A204.1 (cell line): ENCODE measurements around the gene GNAI2.
A peak's percentile ranks its signal among the peaks of the same experiment; 100 is the strongest.
"Not testable (repeated sequence)": the region's sequence is repeated elsewhere in the genome, so short reads cannot be mapped to it uniquely, and the experiment has no call there.

Experiments used
- FAIRE-seq: peaks from 2 replicates; lab custom pipeline; 2012; peaks lifted over from hg19 to GRCh38; lab: Jason Lieb, UNC

GNAI2 gene

DNA sequence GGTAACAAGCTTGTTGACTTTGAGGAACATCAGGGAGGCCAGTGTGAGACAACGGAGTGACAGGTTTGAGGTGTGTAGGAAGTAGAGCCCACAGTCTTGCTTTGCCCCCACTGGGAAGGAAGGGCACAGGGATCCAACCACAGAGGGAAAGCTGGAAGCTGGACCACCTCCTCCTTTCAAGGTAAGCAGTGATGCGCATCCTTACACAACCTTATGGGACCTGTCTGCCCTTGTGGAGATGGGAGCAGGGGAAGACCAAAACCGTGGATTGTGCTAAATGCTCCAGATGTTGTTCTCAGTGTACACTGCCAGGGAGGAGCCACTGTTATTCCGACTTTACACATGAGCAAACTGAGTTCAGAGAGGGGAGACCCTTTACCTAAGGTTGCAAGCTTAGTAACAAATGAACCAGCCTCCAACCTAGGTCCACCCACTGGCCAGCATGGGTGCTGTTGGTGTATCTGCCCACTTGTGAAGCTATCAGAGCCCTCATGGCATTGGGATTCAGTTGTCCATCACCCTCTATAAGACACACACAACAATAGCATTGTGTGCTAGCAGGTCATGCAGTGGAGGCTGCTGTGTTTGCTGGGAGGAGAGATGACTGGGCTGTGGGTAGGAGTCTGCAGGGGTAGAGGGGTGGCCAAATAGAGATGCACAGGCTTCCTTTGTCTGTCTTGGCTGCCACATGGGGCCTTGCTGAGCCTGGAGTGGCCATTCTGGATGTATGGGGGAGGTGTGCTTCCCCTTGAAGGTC, 42.3 kb downstream of the GNAI2 start:
- no peak for FAIRE-seq

DNA sequence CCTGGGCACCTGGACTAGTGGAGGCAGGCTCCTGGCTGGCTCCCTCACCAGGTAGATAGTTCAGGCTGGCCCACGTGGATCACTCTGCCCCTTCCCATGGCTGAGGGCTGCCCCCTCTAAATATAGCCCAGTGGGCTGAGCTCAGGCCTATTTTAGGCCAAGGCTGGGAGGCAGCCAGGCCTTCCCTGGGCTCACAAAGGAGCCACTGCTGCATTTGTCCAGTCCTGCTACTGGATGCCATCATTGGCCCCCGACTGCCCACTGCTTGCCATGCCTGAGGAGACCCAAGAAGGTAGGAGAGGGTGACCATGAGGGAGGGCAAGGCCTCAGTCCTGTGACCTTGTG, 42.8 kb downstream of the GNAI2 start, which contains the start of gene LSMEM2:
Gene LSMEM2, plus strand, starts transcription at position 208 of the 345 bp plus-strand sequence. Its CDS starts 27 bp downstream, at position 235.
- no peak for FAIRE-seq

DNA sequence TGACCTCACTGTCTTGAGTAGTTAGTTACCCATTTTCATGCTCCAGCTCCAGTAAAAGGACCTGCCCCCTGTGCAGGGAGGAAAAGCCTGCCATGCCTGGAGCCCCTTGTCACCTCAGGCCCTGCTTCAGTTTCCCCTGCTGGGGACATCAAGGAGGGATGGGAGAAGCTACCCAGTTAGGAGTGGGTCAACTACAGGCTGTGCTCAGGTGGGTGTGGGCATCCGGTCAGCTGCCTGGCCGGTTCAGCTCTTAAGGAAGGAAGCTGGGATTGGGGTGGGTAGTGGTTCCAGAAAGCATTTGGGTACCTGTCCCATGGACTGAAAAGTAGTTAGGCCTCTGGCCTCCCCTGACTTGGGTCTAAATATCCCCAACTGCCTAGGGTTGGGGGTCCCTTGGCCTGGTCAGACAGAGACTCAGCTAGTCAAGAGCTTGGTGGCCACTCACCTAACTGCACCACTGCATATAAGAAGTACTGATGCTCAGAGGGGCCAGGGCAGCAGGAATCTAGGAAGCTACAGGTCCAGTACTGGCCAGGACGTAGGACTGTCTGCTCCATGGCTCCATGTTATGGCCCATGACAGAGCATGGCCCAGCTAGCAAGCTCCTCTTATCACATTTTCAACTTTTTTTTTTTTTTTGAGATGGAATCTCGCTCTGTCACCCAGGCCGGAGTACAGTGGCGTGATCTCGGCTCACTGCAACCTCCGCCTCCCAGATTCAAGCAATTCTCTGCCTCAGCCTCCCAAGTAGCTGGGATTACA, 43.4 kb downstream of the GNAI2 start:
- no peak for FAIRE-seq

DNA sequence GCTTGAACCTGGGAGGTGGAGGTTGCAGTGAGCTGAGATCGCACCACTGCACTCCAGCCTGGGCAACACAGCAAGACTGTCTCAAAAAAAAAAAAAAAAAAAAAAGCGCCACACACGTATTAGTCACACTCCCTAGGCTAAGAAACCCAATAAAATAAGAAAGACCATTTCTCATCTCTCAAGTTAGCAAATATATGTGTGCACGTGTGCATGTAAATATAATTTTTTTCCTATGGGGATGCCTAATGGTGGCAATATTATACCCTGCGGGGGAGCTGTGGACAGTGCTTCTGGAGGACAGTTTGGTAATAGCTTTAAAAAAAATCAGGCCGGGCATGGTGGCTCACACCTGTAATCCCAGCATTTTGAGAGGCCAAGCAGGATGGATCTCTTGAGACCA, 48.1 kb downstream of the GNAI2 start:
- not testable (repeated sequence) for FAIRE-seq

DNA sequence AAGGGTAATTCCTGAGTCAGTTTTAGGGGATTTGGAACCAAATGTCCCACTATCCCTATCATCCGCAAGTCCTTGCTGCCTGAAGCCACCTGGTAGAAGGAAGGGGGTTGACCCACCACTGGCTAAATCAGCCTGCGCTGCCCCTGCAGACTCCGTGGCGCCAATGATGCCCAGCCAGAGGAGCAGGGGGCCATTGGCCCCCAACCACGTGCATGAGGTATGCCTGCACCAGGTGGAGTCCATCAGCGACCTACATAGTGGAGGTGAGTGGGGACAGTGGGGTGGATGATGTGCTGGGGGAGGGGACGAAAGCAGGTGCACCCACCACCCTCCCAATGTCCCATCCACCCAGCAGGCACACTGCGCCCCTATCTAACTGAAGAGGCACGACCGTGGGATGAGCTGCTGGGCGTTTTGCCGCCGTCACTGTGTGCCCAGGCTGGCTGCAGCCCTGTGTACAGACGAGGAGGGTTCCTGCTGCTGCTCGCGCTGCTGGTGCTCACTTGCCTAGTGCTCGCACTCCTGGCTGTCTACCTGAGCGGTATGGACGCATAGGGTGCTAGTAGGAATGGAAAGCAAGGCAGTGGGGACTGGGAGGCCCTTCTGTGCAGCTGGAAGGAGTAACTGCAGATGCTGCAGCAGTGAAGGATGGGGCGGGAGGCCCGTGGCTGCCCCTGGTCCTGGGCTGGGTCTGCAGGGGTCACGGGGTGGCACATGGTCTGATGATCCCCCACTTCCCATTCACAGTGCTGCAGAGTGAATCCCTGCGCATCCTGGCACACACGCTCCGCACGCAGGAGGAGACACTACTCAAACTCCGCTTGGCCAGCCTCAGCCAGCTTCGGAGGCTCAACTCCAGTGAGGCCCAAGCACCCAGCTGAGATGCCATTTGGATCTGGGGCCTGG, 50.6 kb downstream of the GNAI2 start:
- no peak for FAIRE-seq

DNA sequence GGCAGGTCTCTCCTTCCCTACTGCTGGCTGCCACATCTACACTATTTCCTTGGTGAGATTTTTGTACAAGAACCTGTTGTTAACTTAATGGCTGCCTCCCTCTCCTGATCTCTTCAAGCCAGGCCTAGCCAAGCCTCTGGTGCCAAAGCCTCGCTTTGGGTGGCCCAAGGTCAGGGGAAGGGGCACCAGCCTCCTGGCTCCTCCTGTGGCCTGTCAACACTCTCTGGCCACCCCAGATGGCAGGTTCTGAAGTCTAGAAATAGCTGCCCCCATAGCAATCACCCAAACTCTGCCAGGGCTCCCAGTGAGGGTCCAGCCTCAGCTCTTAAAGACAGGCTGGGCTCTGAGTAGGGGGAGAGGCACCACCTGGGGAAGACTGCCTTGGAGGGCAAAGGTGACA, 51.3 kb downstream of the GNAI2 start:
- no peak for FAIRE-seq

DNA sequence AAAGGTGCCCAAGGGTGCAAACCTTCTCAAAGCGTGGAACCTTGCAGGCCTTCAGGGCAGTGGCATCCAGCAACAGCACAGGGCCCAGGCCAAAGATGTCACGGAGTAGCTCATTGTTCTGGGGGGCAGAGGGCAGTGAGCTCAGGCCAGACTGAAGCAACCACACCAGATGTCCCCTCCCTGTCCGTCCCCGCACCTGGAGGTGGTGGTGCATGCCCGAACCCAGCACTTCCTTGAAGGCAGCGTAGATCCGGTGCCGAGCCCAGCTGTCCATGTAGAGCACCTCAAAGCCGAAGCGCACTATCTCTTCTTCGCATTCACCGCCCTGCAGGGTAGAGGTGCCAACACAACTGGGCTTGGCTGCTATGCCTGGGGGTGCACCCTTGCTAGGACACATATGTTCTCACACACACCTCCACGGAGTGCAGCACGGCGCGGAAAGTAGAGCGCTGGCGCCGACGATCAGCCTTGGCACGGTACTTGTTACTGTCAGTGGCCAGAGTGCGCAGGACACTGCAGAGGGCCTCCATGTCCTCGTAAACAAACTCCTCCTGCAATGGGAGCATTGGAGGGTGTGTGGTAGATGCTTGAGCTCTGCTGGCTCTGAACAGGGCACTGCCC, 52.5 kb downstream of the GNAI2 start:
- no peak for FAIRE-seq

DNA sequence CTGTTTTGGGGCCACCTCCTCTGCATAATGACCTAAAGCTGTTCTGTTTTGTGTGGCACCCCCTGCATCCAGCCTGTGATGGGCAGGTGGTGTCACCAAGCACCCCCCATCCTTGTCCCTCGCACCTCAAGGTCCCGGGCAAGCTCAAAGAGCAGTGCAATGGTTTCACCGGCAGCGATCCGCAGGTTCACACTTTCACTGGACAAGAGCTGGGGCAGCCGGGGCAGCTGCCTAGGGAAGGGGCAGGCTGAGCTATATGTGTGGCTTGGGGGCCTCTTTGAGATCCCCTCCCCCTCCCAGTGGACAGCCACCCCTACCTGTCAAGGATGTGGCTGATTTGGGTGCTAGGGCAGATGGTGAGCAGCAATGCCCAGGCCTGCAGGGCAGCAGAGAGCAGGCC, 53.1 kb downstream of the GNAI2 start:
- no peak for FAIRE-seq

DNA sequence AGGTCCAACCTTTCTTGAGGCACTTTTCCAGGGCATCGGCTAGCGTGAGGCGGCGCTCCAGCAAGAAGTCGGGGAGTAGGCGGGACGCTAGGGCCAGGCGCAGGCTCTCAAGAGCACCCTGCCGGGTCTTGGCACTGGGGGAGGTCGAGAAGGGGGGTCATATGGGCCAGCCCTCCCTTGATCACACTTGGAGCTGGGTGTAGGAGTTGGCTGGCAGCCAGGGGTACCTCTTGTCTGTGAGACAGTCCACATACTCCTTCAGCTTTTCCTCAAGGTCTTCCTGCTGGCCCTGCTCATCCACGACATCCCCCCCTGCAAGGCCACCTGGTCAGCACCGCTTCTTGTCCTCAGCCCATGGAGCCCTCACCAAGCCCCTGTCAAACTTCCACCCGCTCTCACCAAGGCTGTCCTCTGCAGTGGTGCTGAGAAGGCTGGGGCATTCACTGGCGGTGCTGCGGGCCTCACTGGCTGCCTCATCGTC, 54.2 kb downstream of the GNAI2 start:
- no peak for FAIRE-seq

DNA sequence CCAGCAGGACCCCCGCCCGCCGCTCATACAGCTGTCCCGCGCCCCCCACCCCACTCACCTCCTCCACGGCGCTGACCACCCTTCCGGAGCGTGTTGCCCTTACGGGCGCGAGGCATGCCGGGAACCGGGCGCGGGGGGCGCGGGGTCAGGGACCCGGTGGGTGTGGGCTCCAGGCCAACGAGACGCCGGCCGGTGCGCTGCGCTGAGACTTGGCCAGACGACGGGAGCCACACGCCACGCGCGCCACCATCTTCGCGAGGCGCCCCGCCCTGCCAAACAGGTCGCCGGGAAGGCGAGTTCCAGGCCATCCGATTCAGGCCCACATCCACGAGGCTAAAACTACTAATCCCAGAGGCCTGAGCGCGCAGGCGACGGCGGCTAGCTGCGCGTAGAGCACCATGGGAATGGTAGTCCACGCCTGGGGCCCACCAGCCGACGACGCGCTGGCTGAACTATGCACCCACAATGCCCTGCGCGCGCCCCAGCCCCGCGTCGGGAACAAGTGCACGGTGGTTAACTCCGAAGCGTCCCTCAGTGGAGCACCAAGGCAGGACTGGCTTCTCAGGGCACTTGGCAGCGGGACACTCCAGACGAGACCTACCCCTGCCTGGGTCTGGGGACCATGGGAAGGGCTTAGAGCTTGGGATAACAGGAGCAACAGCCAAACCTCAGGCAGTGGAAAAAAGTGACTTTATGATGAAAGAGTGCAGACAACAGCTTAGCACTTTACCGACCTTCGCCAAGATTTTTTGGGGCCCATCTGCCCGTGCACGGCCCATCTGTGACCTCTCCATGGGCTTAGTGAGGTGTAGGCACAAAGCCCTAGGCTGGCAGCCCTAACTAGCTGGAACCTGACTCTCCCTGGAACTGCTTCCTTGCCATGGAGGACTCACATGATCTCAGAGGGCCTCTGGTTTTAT, 56.4 kb downstream of the GNAI2 start, which contains the start of gene IFRD2:
Gene IFRD2, minus strand, starts transcription at position 271 of the 920 bp plus-strand sequence. Its CDS starts 155 bp downstream, at position 116.
- peak; percentile 97 for FAIRE-seq

DNA sequence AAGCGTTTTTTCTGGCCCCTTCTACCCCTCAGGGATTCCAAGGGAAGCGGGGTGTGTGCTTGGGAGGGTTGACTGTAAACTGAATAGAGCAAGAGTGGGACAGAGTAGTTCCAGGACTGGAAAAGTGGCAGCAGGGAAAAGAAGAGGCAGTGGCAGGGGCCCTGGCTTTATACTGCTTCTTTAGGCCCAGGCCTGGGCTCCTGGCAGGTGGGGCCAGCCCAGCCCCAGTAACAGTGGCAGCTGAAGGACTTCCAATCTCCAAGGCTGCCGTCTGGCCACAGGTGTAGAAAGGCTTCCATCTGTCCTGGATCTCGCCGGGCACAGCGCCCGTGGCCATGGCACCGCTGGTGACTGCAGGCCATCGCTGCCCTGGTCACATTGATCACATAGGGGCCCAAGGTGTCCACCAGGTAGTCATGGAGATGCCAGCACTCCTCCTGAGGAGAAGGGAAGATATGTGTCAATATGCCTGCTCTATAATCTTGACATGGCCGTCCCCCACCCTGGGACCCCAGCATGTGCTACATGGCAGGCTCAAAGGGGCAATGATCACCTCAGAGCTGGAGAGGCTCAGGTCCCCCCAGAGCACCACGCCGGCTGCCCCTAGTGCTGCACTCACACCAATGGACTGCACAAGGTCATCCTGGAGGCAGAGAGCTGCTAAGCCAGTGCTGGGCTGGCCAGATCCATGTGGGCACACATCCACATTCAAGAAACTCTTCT, 57.2 kb downstream of the GNAI2 start:
- no peak for FAIRE-seq

DNA sequence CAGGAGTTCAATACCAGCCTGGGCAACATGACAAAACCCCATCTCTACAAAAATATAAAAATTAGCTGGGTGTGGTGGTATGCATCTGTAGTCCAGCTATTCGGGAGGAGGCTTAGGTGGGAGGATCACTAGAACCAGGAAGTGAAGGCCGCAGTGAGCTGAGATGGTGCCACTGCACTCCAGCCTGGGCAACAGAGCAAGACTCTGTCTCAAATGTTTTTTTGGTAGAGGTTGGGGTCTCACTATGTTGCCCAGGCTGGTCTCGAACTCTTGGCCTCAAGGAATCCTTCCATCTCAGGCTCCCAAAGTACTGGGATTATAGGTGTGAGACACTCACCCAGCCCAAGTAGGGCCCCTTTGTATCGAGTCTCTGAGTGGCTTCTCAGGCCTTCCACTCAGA, 58.1 kb downstream of the GNAI2 start:
- FAIRE-seq, result no peak

DNA sequence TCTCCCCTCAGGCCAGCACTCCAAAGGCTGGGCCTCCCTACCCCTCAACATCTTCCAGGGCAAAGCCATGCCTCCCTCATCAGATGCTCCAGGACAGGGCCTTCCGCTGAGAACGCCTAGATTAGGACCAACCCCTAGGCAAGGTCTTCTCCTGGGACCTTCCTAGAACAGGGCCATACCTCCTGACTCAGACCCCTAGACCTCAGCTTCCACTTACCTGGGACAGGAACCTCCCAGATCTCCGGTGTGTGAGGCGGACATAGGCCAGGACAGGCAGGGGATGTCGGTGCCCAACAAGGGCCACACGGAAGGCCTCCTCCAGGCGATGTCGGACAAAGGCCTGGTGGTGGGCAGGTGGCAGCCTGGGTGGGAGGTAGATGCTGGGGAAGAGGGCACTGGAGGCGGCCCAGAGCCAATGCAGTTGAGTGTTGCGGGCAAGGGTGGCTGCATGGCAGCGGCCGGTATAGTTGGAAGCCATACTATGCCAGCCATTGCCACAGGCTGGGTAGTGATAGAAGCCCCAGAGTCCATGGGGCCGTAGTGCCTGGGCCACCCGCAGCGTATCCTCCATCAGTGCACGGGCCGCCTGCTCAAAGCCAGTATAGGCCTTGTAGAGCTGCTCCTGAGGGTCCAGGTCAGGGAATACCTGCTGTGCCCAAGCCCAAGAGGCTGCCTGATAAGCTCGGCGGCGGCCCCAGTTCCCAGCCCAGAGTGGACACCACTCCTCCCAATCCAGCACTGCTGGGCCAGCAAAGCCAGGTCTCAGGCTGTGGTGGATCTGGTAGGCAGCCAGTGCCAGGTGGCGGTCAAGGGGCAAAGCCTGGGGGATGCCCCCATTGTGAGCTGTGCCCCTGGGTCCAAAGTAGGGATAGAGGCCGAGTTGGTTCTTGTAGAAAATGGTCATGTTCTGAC, 58.7 kb downstream of the GNAI2 start:
- no peak for FAIRE-seq

DNA sequence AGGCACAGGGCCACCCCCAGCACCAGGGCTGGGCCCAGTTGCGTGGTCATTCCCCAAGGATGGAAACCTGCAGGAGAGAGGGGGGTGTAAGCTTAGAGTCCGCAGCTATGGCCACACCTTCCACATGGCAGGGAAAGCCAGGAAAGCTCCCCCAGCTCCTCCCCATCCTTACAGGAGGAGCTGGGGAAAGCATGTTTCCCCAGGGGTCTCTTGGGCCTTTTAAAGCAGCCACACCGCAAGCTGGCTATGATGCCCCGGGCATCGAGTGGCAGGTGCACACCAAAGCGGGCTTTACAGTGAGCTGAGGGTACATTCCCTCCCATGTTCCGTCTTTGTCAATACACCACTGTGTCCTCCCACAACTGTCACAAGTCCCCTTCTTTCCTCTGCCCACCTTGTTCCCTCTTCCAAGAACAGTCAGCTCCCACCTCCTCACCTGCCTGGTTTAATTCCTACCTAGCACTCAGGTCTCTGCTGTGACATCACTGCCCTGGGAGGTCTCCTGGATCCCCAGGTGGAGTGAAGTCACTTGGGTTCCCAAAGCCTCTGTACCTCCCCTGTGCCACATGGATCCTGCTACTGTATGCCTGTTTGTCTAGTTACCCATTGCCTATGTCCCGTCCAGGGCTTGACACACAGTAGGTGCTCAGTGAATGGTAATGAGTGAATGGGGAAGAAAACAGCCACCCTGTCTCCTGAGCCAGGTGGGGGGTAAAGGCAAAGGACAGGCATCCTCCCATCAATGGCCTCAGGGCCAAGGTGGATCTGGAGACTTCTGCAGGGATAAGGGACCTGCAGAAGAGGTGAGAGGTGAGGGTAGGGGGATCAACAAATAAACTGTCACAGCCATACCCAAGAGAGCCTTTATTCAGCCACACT, 59.8 kb downstream of the GNAI2 start:
- FAIRE-seq, result no peak

DNA sequence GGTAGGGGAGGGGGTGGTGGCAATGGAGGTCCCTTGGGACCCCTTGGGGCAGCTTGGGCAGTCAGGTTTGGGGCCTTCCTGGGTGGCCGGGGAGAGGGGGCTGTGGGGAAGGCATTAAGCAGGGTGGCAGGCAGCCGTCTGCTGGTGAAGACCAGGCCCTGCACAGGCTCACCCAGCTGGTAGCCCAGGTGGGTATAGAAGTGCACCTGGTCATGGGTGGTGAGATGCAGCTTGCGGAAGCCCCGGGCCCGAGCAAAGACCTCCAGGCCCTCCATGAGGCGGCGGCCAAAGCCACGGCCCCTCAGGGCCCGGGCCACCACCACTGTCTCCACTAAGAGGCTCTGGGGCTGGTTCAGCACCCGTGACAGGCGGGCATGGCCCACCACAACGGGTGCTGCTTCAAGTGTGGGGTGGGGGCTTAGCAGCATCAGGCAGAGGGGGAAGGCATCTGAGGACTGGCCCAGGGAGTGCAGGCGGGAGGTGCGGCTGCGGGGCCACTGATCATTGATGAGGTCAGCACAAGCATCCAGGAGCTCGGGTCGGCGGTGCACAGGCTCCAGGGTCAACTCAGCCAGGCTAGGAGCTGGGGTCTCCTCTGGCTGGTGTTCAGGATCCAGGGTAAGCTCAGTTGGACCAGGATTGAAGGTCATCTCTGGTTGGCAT, 60.8 kb downstream of the GNAI2 start:
- FAIRE-seq, result no peak

DNA sequence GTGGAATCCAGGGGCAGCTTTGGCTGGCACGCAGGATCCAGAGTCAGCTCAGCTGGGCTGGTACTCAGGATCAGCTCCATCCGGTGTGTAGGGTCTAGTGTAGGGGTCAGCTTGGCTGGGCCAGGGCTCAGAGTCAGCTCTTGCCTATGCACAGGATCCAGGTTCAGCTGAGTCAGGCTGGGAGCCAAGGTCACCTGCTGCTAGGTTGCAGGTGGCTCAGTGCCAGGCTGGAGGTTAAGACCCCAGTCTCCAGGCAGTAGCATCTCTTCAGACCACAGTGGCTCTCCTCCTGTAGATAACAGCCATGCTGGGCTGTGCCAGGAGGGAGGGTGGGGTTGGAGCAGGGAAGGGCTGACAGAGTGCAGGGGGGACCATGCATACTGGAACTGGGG, 61.4 kb downstream of the GNAI2 start:
- no peak for FAIRE-seq

DNA sequence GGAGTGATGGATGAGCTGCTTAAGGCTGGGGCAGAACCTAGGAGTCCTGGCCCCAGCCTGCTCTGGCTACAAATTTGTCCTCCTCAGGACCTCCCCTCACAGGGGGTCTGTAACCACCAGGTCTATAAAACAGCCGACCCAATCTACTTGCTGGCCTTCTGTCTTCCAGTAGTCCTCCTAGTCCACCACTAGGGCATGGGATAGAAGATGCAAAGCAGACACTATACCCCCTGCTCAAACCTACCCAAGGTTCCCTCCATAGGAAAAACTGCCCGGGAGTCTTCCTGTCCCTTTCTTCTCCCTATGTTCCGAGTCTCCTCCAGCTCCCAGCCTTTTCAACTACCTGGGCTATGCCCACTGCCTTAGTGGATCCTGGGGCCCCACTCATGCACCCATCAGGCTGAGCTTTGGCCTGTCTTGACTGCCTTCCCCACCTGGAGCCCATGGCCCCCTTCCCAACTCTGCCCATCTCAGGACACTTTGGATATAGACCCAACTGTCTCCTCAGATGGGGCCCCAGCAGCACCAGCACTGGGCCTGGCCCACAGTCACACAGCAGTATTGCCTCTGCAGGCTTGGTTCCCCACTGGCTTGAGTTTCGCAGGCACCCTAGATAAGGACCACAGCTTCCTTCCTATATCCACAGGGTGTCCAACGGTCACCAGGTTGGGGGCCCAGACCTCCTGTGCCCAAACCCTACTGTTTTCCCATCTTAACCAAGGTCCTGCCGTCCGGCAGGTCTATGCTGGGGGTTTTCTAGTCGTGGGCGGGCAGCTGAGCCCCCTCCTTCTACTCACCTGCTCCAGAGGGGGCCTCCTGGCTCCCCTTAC, 62.1 kb downstream of the GNAI2 start:
- no peak for FAIRE-seq
